Activated CD8-positive, alpha-beta T cell treated with anti-CD3 and anti-CD28 coated beads, Interleukin-2, amount 10 ng/mL, durations not matched to agents 7 days and 5 days (primary cell): ENCODE results near the gene TBC1D12. TPM values are rescaled to one million over a fixed set of nuclear protein-coding genes. Genes with fewer than 3 reads are reported as not detected.
A peak's percentile ranks its signal among the peaks of the same experiment; 100 is the strongest.
"Not testable (repeated sequence)": the region's sequence is repeated elsewhere in the genome, so short reads cannot be mapped to it uniquely, and the experiment has no call there.

Source experiments
- ATAC-seq: fragments of 150-1000 bp; cut with Tn5 transposase; one replicate; pipeline ENCODE4 v1.10.0; 2021; ENCODE audit warnings: moderate library complexity
- CTCF ChIA-PET: fragments of 350-600 bp; sonication (Branson Sonifier 250); formaldehyde crosslinking; loops from one replicate; lab custom pipeline; 2021; ENCODE audit warnings: antibody characterized with exemption; lab: Charles Lee
- POLR2A ChIA-PET: fragments of 350-600 bp; sonication (Branson Sonifier 250); formaldehyde crosslinking; loops from one replicate; lab custom pipeline; 2021; ENCODE audit warnings: antibody characterized with exemption; lab: Charles Lee
- DNase-seq: peaks from one replicate; pipeline ENCODE4 v3.0.0-alpha.2; 2020
- H3K27ac Mint-ChIP-seq: one replicate; pipeline ENCODE4 v1.8.0; 2021; ENCODE audit warnings: mild to moderate bottlenecking, mixed read lengths
- H3K27me3 Mint-ChIP-seq: one replicate; pipeline ENCODE4 v1.8.0; 2021; ENCODE audit warnings: low read depth, mixed read lengths
- H3K36me3 Mint-ChIP-seq: one replicate; pipeline ENCODE4 v1.8.0; 2021; ENCODE audit warnings: low read depth, mixed read lengths
- H3K4me1 Mint-ChIP-seq: one replicate; pipeline ENCODE4 v1.8.0; 2021; ENCODE audit warnings: low read depth, mixed read lengths
- H3K4me3 Mint-ChIP-seq: one replicate; pipeline ENCODE4 v1.8.0; 2021; ENCODE audit warnings: mild to moderate bottlenecking, mixed read lengths
- H3K9me3 Mint-ChIP-seq: one replicate; pipeline ENCODE4 v1.8.0; 2022; ENCODE audit warnings: mixed read lengths; ENCODE audit not compliant: insufficient read depth
- total RNA-seq, 2 experiments: library from RNA; stranded (reverse); gene quantifications; one replicate each; pipeline ENCODE4 v1.2.3, GENCODE V29; 2021

The TBC1D12 gene
- total RNA-seq, 2 experiments from 2014 or later: 0.05 TPM; not detected in 1

DNA sequence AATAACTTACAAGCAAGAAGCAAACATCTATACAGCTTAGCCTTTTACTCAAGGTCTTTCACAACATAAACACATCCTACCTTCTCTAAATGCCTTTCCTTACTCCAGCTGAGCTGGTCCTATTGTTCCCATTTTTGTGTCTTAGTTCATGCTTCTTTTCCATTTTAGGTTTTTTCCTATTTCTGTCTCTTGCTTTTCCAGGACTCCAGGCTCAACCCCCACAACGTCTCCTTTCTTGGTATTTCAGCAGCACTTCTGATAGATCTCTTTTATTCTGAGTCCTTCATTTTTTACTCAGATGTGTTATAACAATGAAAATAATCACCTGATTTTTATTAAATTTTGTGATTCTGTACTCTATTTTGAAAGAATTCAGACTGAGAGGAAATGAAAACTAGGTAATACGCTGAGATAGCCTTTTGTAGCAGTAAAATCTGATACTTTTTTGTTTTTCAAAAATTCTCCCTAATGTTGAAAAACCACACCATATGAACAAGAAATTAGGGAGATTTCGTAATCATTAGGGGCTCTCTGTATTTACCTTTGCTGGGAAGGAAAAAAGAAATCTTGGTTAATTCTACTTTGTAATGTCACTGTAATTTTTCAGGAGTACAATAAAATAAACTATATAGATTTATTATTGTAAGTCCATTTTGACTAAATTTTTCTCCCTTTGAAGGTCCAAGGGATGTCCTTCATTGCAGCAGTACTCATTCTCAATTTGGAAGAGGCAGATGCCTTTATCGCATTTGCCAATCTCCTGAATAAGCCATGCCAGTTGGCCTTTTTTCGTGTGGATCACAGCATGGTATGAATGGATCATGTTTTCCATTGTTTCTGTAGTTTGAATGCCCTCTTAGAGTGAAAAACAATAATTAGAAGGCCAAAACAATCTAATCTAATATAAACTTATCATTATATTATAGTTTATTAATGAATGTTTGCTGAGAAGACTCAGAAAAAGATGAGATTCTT is 119.2 kb downstream of the TBC1D12 start:
- peaks cover 1% of the 10 kb centered on the region for H3K27me3 Mint-ChIP-seq
- ATAC-seq (no peak), DNase-seq (no peak)
- no peaks in the 10 kb centered on the region for H3K36me3 Mint-ChIP-seq
- H3K27ac Mint-ChIP-seq: no peak overlapping the region
- H3K4me1 Mint-ChIP-seq: no peaks in the 10 kb centered on the region
- H3K4me3 Mint-ChIP-seq: no peak overlapping the region
- H3K9me3 Mint-ChIP-seq: no peaks in the 10 kb centered on the region
- CTCF ChIA-PET: no interaction called here
- POLR2A ChIA-PET: no interaction called here

DNA sequence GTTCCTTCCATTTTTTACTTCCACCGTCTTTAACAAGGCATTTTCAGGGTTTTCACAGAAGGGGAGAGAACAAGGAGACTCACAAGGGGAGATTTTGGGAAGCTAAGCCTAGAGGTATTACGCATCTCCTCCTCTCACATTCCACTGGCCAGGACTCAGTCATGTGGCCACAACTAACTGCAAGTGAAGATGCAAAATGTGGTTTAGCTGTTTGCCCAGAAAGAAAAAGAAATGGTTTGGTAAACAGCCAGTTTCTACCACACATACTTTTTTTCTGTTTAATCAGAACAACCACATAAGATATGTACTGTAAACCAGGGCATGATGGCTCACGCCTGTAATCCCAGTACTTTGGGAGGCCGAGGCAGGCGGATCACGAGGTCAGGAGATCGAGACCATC is 121.8 kb downstream of the TBC1D12 start:
- no peak overlapping the region for H3K4me3 Mint-ChIP-seq
- no peak for DNase-seq
- POLR2A ChIA-PET: interaction anchor here (0.9 kb wide), 1 partner anchor 14 kb away, joined by 3 read pairs; no protein-coding TSS in a partner anchor
- no peaks in the 10 kb centered on the region for H3K36me3 Mint-ChIP-seq
- no peak overlapping the region for H3K27ac Mint-ChIP-seq
- H3K4me1 Mint-ChIP-seq: no peaks in the 10 kb centered on the region
- CTCF ChIA-PET: no interaction called here
- H3K9me3 Mint-ChIP-seq: no peaks in the 10 kb centered on the region
- no peak for ATAC-seq
- peaks cover 9% of the 10 kb centered on the region for H3K27me3 Mint-ChIP-seq

DNA sequence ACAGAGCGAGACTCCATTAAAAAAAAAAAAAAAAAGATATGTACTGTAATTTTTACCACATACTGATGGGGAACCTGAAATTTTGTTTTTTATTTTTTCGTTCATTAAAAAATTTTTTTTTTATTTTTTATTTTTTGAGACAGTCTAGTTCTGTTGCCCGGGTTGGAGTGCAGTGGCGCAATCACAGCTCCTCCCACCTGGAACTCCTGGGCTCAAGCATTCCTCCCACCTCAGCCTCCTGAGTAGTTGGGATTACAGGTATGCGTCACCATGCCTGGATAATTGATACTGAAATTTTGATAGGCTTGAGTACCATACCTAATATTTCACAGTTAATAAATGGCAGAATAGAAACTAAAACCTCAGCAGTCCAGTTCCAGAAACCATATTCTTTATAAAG is 122.4 kb downstream of the TBC1D12 start:
- H3K27me3 Mint-ChIP-seq: peaks cover 9% of the 10 kb centered on the region
- DNase-seq (no peak), ATAC-seq (no peak)
- H3K27ac Mint-ChIP-seq: no peak overlapping the region
- POLR2A ChIA-PET: no interaction called here
- no peaks in the 10 kb centered on the region for H3K9me3 Mint-ChIP-seq
- no peaks in the 10 kb centered on the region for H3K4me1 Mint-ChIP-seq
- H3K36me3 Mint-ChIP-seq: no peaks in the 10 kb centered on the region
- CTCF ChIA-PET: no interaction called here
- H3K4me3 Mint-ChIP-seq: no peak overlapping the region

DNA sequence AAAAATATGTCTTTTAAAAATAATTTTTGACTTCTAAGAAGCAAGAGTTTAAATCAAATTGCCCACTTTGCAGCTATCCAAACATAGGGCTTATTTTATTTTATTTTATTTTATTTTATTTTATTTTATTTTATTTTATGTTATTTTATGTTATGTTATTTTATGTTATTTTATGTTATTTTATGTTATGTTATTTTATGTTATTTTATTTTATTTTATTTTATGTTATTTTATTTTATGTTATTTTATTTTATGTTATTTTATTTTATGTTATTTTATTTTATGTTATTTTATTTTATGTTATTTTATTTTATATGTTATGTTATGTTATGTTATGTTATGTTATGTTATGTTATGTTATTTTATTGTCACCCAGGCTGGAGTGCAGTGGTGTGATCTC is 129.2 kb downstream of the TBC1D12 start:
- ATAC-seq, CTCF ChIA-PET, H3K9me3 Mint-ChIP-seq, H3K36me3 Mint-ChIP-seq, H3K27ac Mint-ChIP-seq, H3K4me3 Mint-ChIP-seq, POLR2A ChIA-PET, H3K4me1 Mint-ChIP-seq, DNase-seq: not testable (repeated sequence)
- peaks cover 25% of the 10 kb centered on the region for H3K27me3 Mint-ChIP-seq

- POLR2A ChIA-PET: interaction anchor here (0.5 kb wide), 1 partner anchor 196 kb away, joined by 3 read pairs; no protein-coding TSS in a partner anchor
- Mint-ChIP-seq H3K27ac (no peak overlapping the region), H3K9me3 (no peaks in the 10 kb centered on the region), H3K4me1 (no peaks in the 10 kb centered on the region), H3K36me3 (no peaks in the 10 kb centered on the region), H3K27me3 (peaks cover 21% of the 10 kb centered on the region), H3K4me3 (no peak overlapping the region)
- CTCF ChIA-PET: no interaction called here
- ATAC-seq: no peak
- DNase-seq: no peak
Observed at GRCh38 chr10:94533027-94533426, 130.7 kb downstream of the TBC1D12 start.

- Mint-ChIP-seq H3K27me3 (peaks cover 24% of the 10 kb centered on the region), H3K4me1 (peaks cover 20% of the 10 kb centered on the region), H3K36me3 (peaks cover 13% of the 10 kb centered on the region)
- ATAC-seq, H3K27ac Mint-ChIP-seq, H3K9me3 Mint-ChIP-seq, CTCF ChIA-PET, DNase-seq, POLR2A ChIA-PET, H3K4me3 Mint-ChIP-seq: not testable (repeated sequence)
Observed at GRCh38 chr10:94542282-94542681, 139.9 kb downstream of the TBC1D12 start.

DNA sequence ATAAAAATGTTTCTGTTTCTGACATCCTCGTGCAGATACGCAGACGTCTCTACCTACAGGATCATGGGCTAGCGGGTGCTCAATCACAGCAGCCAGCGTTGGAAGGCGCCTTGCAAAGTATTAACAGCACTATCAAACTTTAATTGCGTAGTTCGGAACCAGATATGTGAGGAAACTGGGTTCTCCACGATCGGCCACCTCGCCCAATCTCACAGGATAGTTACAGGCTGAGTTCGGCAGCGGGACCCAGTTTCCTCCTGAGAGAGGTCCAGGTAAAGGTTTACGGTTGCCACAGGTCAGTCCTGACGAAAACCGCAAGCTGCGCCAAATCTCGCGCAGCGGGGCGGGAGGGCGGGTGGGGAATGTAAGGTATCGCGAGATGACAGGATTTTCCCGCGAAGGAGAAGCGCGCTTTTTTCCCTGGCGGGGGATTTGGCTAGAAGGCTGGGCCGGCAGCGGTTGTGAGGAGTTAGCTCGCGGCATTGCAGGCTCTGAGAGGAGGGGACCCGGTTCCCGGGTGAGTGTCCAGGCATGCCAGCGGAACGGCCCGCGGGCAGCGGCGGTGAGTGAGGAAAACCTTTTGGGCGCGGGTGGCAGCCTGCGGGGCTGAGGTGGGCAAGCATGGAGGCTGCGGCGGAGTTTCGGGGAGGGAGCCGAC is 143.2 kb downstream of the TBC1D12 start, which contains the start of gene HELLS:
TSS of gene HELLS (plus strand) at position 398 of the 658 bp plus-strand sequence. CDS start at position 532, 134 bp downstream.
- peaks cover 28% of the 10 kb centered on the region for H3K36me3 Mint-ChIP-seq
- ATAC-seq: peak; percentile 82
- peak; percentile 85 for DNase-seq
- POLR2A ChIA-PET: interaction anchor here (0.6 to 2.1 kb wide), 4 partner anchors 10 to 183 kb away, joined by 3 to 11 read pairs (median 6); partner anchors contain the start of gene NOC3L
- peaks cover 10% of the 10 kb centered on the region for H3K27me3 Mint-ChIP-seq
- H3K4me1 Mint-ChIP-seq: peaks cover 36% of the 10 kb centered on the region
- H3K27ac Mint-ChIP-seq: peak within 1 kb of the TSS; percentile 98
- H3K9me3 Mint-ChIP-seq: no peaks in the 10 kb centered on the region
- CTCF ChIA-PET: interaction anchor here (1.2 kb wide), 1 partner anchor 183 kb away, joined by 3 read pairs; the partner anchor contains the start of gene NOC3L
- peak within 1 kb of the TSS; percentile 99 for H3K4me3 Mint-ChIP-seq

DNA sequence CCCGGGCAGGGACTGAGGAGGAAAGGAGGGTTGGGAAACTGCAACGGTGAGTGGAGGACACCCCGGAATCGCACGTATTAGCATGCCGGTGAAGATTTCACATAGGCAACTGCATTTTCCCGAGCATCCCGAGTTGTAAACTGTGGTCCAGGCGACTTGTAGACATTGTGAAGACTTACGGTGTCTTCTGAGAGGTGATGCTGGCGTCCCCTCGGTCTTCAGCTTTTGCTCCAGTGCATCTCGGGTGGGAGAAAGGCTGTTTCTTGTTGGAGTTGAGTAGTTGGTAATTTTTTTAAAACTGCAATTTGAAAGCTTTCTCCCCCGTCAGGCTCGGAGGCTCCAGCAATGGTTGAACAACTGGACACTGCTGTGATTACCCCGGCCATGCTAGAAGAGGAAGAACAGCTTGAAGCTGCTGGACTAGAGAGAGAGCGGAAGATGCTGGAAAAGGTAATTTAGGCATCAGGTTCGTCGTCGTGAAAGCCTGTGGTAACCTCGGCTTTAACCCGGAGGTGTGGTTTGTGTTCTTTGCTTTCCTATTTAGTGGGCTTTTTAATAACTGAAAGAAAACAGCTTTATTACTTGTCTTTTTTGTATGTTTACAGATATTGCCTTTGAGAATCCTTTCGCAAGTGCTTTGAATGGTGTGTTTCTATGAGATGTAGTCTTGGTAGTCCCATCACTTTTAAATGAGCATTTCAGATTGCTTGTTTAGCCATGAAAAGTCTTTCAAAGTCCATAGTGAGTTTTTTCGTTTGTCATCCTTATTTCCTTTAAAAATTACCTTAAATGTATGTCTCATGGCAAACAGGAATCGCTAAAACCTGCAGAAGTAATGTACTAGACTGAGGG is 143.9 kb downstream of the TBC1D12 start:
- H3K36me3 Mint-ChIP-seq: peaks cover 28% of the 10 kb centered on the region
- peak overlapping the region; percentile 98 for H3K27ac Mint-ChIP-seq
- DNase-seq (peak; percentile 27), ATAC-seq (no peak)
- no peaks in the 10 kb centered on the region for H3K9me3 Mint-ChIP-seq
- H3K4me1 Mint-ChIP-seq: peaks cover 36% of the 10 kb centered on the region
- H3K27me3 Mint-ChIP-seq: peaks cover 7% of the 10 kb centered on the region
- ChIA-PET CTCF (no interaction called here), POLR2A (interaction anchor here (0.6 to 2.1 kb wide), 6 partner anchors 9 to 184 kb away, joined by 3 to 11 read pairs (median 5); partner anchors contain the start of gene NOC3L)
- H3K4me3 Mint-ChIP-seq: peak overlapping the region; percentile 99

- ATAC-seq: no peak
- Mint-ChIP-seq H3K4me3 (peak overlapping the region; percentile 99), H3K36me3 (peaks cover 30% of the 10 kb centered on the region), H3K27me3 (peaks cover 3% of the 10 kb centered on the region), H3K4me1 (peaks cover 36% of the 10 kb centered on the region), H3K27ac (peak overlapping the region; percentile 98), H3K9me3 (no peaks in the 10 kb centered on the region)
- CTCF ChIA-PET: no interaction called here
- no peak for DNase-seq
- POLR2A ChIA-PET: interaction anchor here (0.8 to 1.0 kb wide), 2 partner anchors 18 to 184 kb away, joined by 3 to 6 read pairs; partner anchors contain the start of gene NOC3L
Observed at GRCh38 chr10:94546901-94547185, 144.5 kb downstream of the TBC1D12 start.

- POLR2A ChIA-PET: no interaction called here
- H3K4me3 Mint-ChIP-seq: no peak overlapping the region
- H3K4me1 Mint-ChIP-seq: peaks cover 32% of the 10 kb centered on the region
Observed at GRCh38 chr10:94549221-94549620, 146.9 kb downstream of the TBC1D12 start.

GRCh38 chr10:94567714-94568307 is 165.5 kb downstream of the TBC1D12 start:
- ATAC-seq, DNase-seq, H3K4me1 Mint-ChIP-seq, H3K27ac Mint-ChIP-seq, H3K9me3 Mint-ChIP-seq, H3K27me3 Mint-ChIP-seq, CTCF ChIA-PET, POLR2A ChIA-PET, H3K4me3 Mint-ChIP-seq: not testable (repeated sequence)
- peaks cover 53% of the 10 kb centered on the region for H3K36me3 Mint-ChIP-seq

More at GRCh38 chr10:94549221-94549620, 146.9 kb downstream of the TBC1D12 start:
- no peak for DNase-seq
- CTCF ChIA-PET: no interaction called here
- peak overlapping the region; percentile 0 for H3K27ac Mint-ChIP-seq
- no peaks in the 10 kb centered on the region for H3K9me3 Mint-ChIP-seq
- ATAC-seq: no peak
- peaks cover 43% of the 10 kb centered on the region for H3K36me3 Mint-ChIP-seq
- no peaks in the 10 kb centered on the region for H3K27me3 Mint-ChIP-seq
